ENCODE results near the gene C19orf44.

DNA sequence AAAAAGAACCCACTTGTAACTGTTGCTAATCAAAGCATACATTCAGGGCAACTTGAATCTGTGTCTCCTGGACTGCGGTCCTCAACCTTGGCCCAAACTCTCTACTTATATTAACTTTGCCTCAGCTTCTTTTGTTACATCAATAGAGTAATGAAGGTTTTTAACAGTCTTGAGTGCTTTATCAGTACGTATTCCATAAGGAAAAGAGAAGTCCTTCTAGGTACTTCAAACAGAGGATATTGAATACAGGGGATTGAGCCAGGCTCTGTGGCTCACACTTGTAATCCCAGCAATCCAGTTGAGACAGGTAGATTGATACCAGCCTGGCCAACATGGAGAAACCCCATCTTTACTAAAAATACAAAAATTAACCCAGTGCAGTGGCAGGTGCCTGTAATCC is 23.2 kb upstream of the C19orf44 start:
- TF ChIP-seq, protein P1, sequence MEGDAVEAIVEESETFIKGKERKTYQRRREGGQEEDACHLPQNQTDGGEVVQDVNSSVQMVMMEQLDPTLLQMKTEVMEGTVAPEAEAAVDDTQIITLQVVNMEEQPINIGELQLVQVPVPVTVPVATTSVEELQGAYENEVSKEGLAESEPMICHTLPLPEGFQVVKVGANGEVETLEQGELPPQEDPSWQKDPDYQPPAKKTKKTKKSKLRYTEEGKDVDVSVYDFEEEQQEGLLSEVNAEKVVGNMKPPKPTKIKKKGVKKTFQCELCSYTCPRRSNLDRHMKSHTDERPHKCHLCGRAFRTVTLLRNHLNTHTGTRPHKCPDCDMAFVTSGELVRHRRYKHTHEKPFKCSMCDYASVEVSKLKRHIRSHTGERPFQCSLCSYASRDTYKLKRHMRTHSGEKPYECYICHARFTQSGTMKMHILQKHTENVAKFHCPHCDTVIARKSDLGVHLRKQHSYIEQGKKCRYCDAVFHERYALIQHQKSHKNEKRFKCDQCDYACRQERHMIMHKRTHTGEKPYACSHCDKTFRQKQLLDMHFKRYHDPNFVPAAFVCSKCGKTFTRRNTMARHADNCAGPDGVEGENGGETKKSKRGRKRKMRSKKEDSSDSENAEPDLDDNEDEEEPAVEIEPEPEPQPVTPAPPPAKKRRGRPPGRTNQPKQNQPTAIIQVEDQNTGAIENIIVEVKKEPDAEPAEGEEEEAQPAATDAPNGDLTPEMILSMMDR (conservative IDR thresholded peaks at IDR 0.05), result no peak
- TF ChIP-seq ZFX (IDR thresholded peaks at IDR 0.05), result no peak

Data from C4-2B (cell line).